Hepatocyte (in vitro differentiated cells): ENCODE measurements around the gene SMAD7.

Experiments used
- CTCF ChIP-seq: fragments of 200-600 bp; sonication (generic); IDR thresholded peaks from 2 replicates; pipeline ENCODE4 v1.5.1; 2016; ENCODE audit warnings: antibody characterized with exemption, mild to moderate bottlenecking; ENCODE audit not compliant: poor library complexity
- EZH2phosphoT487 ChIP-seq: fragments of 200-600 bp; sonication (generic); IDR thresholded peaks from one replicate; pipeline ENCODE4 v1.6.1; 2018; ENCODE audit warnings: antibody characterized with exemption, mild to moderate bottlenecking, low read depth, moderate library complexity; ENCODE audit not compliant: unreplicated experiment, severe bottlenecking

- no peak for TF ChIP-seq CTCF
- no peak for TF ChIP-seq EZH2phosphoT487
These were observed 8.2 kb upstream of the SMAD7 start for GRCh38 chr18:48958951-48959350.
